ENCODE measurements around the gene ACSBG1.

Gene ACSBG1

GRCh38 chr15:78201281-78202190, 32.8 kb downstream of the ACSBG1 start:
- DNase-seq: no peak

- DNase-seq: no peak
Measured at GRCh38 chr15:78200276-78200930, 34.0 kb downstream of the ACSBG1 start.

GRCh38 chr15:78197632-78198031, 36.7 kb downstream of the ACSBG1 start:
- no peak for DNase-seq

- DNase-seq: peak; percentile 8
Measured at GRCh38 chr15:78195735-78196201, 38.6 kb downstream of the ACSBG1 start.

GRCh38 chr15:78194568-78194925, 39.8 kb downstream of the ACSBG1 start:
- DNase-seq: no peak

GRCh38 chr15:78193731-78194567, 40.4 kb downstream of the ACSBG1 start:
- DNase-seq: no peak

GRCh38 chr15:78192826-78193594, 41.4 kb downstream of the ACSBG1 start:
- DNase-seq: no peak

GRCh38 chr15:78182821-78183220, 51.5 kb downstream of the ACSBG1 start:
- no peak for DNase-seq

- DNase-seq: no peak
Measured at GRCh38 chr15:78182336-78182700, 52.0 kb downstream of the ACSBG1 start.

GRCh38 chr15:78179906-78180305, 54.5 kb downstream of the ACSBG1 start:
- no peak for DNase-seq

- no peak for DNase-seq
Measured at GRCh38 chr15:78179286-78179840, 55.0 kb downstream of the ACSBG1 start.

- DNase-seq: no peak
Measured at GRCh38 chr15:78178064-78178463, 56.3 kb downstream of the ACSBG1 start.

- peak; percentile 1 for DNase-seq
Measured at GRCh38 chr15:78177447-78177873, 56.9 kb downstream of the ACSBG1 start.

GRCh38 chr15:78175330-78175729, 59.0 kb downstream of the ACSBG1 start:
- DNase-seq: no peak

- no peak for DNase-seq
Measured at GRCh38 chr15:78174401-78174800, 60.0 kb downstream of the ACSBG1 start.

- no peak for DNase-seq
Measured at GRCh38 chr15:78171864-78172472, 62.4 kb downstream of the ACSBG1 start.

GRCh38 chr15:78170848-78171773, 63.3 kb downstream of the ACSBG1 start:
- DNase-seq: no peak

- DNase-seq: no peak
Measured at GRCh38 chr15:78168608-78169007, 65.8 kb downstream of the ACSBG1 start.

- no peak for DNase-seq
Measured at GRCh38 chr15:78167227-78167888, 67.0 kb downstream of the ACSBG1 start.

GRCh38 chr15:78164010-78164409, 70.4 kb downstream of the ACSBG1 start:
- no peak for DNase-seq
